SK-N-MC (cell line): Measurements from ENCODE around the gene CPTP.

Experiments
- EZH2 ChIP-seq: fragments of 200-600 bp; sonication (generic); IDR thresholded peaks from one replicate; pipeline ENCODE4 v1.6.1; 2017; ENCODE audit warnings: antibody characterized with exemption
- POLR2AphosphoS5 ChIP-seq: IDR thresholded peaks from 2 replicates; pipeline ENCODE4 v1.6.1; 2012; ENCODE audit warnings: mild to moderate bottlenecking, low read depth, low read length, borderline replicate concordance

DNA sequence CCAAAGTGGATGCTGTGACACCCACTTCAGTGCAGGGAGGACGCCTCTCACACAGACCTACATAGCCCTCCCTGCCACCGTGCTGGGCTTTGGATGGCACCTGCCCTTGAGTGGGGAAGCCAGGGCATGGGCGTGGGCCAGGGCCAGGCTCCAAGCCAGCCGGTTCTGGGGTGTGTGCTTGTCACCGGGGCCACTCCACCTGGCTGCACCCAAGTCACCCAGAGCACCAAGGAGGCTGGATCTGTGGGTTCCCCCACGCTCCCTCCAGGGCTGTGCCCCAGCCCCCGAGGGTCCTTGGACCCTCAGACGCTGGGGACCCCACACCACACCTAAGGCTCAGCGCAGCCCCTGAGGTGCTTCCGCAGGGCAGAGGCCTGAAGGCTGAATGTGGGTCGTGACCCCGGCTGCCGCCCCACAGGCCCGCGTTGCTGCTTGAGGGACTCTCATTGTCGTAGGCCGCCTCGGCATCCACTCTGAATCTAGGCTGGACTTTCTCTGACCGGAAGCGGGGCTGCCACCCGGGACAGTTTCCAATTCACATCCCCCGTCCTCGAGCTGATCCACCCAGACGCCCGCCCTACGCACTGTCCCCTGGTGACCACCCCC lies 32.3 kb downstream of the CPTP start:
- TF ChIP-seq EZH2 (no peak), POLR2AphosphoS5 (no peak)
